NCI-H510A (cell line): ENCODE data around the gene DEPP1.

Source experiments
- DNase-seq: peaks from one replicate; lab custom pipeline; 2025; lab: John Stamatoyannopoulos, UW

The DEPP1 gene

DNA sequence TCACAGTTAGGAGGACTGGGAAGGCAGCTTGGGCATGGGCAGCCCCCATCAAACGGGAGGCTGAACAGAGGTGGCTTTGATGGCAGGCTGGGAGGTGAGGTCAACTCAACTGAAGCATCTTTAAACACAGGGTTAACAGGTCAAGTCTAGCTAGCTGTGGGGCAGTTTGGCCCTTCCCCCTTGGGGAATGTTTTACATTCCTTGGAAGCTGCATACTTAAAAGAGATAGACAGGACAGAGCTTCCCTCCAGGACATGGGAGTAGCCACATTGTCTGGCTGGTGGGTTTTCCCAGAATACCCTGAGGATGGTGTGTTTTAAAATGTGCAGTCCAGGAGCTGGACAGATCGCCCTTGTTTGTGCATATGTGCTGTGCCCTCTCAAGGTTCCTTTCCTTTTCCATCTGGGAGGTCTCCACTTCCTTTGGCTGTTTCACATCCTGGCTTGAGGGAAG, 25.8 kb downstream of the DEPP1 start:
- no peak for DNase-seq

DNA sequence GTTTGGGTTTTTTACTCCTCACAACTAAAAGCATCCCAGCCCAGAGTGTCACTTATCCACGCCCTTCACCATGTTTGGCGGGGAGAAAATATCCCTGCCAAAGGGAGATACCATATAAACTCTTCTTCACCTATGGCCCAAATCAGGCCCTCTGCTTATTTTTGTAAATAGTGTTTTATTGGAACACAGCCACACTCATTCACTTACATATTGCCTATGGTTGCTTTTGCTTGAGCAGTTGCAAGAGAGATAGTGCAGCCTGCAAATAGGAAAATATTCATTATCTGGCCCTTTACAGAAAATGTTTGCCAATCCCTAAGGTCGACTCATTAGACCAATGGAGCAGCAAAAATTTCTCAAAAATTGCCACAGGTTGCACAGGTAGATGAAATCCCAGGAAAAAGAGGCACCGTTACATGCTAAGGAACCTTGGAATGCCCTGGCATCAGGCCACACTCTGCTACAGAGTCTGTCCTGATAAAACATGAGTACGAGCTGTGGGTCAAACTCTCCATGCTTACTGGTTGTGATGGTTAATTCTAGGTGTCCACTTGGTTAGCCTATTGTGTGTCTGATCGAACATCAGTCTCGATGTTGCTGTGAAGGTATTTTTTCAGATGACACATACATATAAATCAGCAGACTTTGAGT, 26.9 kb downstream of the DEPP1 start:
- no peak for DNase-seq

DNA sequence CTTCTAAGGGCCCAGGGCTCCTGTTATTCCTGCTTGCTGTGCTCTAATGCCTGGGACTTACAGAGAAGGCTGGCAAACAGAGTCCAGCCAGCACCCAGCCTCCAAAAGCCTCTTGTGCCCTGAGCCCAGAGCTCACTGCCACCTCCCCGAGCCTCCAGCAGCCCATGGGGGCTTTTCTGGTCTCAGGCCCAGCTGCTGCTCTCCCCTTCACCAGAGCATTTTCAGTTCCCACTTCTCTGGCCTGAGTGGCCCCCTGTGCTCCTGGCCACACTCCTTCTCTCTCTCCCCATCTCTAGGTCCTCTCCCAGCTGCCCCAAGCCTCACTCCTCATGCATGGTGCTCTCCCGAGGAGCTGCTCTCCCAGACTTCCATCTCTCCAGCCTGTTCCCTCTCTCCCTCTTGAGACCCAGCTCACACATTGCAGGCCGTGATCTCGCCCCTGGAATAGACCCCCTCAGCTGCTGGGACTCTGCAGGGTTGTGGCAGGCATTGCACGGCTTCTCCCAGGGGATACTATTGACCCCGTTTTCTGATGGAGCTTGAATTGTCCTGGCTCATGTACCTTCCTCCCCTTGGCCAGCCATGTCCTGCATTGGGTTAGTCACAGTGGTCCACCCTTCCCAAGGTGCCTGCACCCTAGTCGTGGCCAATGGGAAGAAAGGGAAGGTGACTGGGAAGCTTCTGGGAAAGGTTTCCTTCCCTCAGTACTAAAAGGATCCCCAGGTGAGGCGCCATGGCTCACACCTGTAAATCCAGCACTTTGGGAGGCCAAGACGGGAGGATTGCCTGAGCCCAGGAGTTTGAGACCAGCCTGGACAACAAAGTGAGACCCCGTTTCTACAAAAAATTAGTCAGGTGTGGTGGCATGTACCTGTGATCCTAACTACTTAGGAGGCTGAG, 28.0 kb downstream of the DEPP1 start:
- DNase-seq = no peak

DNA sequence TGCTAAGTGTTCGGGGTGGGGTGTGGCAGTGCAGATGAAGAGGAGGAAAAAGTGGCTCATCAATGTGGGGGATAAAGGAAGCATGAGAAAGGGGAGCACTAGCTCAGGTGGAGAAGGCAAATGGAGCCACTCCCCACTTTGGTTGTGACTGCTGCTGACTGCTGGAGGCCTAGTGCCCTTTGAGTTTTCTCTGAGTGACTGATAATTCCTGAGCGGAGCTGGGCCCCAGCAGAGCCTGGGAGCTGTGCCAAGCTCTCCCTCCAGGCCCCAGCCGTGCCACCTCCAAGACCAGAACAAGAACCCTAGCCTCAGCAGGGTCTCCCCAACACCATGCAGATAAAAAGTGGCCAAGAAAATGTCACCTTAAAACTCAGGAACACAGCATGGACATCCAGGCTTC, 28.7 kb downstream of the DEPP1 start:
- no peak for DNase-seq

DNA sequence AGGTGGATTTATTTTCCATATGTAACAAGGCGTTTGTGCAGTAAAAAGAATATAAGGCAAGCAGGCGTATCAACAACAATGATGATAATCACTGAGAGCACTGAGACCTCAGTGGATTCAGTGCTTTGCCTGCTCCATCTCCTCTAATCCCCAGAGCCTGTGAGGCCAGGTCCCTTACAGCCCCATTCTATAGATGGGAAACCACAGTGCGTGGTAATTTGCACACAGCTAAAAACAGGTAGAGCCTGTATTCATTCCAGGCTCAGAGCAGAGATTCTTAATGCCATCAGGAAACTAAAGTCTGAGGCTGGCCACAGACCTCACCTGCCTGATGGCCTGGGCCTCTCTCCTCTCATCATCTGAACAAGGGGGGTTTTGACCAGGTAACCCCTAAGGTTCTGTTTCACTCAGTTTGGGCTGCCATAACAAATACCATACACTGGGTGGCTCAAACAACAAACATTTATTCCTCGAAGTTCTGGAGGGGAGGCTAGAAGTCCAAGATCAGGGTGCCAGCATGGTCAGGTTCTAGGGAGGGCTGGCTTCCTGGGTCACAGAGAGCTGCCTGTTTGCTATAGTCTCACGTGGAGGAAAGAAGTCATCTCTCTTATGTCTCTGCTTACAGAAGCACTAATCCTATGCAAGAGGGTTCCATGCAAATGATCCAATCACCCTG, 29.3 kb downstream of the DEPP1 start:
- DNase-seq = no peak

DNA sequence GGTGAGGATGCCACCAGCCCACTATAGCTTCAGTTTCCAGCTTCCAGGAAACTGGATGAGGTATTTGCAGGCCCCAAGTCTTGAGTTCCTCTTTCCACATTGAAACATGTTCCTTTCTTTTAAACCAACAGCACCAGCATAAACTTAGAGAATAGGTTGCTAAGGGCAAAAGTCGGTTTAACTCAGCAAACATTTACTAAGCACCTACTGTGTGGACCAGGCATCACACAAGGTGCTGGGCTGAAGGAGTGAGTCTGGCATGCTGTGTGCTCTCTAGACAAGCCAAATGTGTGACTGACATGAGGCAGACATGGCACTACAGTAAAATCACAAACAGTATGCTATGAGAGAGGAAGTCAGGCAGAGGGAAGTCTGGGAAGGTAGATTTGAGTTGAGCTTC, 30.0 kb downstream of the DEPP1 start:
- DNase-seq = no peak

DNA sequence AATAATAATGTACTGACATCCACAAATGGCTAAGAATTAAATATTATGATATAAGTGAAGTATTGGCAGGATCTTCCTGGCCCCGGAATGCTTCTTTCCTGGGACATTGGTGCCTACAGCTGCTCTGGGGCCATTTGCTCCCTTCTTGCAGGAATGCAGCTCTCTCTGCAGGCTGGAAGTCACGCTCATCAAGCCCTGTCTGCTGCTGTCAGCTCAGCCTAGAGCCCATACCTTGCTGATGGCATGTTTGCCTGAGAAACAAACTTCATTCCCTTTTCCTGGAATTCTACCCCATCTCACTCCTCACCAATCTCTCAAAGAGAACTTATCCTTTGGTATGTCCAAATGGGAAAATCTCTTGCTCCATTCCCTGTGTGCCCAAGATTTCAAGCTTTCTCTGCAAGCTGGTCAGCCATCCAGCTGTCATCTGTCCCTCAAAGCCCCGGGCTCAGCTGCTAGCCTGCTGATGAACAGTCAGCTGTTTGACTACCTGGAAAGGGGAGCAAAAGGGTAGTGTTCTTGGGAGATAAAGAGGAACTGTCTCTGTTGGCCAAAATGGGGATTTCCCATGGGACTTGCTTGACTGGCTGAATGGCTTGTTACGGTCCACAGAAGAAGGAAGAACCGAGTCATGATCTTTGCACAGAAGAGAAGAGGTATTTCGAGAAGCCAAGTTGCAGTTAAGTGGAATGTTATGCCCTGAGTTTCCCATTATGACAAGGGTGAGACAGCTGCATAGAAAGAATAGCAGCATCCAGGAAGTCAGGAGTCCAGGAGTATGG, 31.0 kb downstream of the DEPP1 start:
- DNase-seq = no peak

DNA sequence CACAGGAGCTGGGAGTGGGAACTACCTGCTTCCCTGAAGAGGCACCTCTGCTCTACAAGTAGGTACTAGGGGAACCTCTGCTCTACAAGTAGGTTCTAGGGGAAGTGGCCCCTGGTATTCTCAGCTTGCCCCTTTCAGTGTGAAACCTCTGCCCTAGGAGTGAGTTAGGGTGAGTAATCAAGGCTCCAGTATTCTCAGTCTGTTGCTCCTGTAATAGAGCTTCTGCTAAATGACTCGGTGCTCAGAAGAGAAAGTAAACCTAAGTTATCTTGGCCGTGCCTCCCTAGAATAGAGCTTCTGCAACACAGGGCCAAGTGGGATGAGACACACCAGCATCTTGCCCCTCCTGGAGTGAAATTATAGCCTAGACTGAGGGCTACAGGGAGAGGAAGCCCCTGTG, 32.4 kb downstream of the DEPP1 start:
- DNase-seq = no peak

DNA sequence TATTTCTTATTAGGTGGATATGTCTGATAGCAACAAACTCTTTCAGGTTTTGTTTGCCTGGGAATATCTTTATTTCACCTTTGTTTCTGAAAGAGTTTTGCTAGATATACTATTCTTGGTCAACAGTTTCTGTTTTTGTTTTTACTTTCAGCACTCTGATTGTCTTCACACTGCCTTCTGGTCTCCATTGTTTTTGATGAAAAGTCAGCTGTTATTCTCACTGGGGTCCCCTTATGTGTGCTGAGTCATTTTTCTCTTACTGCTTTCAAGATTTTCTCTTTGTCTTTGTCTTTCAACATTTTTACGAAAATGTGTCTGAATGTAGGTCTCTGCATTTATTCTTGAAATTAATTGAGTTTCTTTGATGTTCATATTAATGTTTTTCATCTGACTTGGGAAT, 34.3 kb downstream of the DEPP1 start:
- DNase-seq = no peak

DNA sequence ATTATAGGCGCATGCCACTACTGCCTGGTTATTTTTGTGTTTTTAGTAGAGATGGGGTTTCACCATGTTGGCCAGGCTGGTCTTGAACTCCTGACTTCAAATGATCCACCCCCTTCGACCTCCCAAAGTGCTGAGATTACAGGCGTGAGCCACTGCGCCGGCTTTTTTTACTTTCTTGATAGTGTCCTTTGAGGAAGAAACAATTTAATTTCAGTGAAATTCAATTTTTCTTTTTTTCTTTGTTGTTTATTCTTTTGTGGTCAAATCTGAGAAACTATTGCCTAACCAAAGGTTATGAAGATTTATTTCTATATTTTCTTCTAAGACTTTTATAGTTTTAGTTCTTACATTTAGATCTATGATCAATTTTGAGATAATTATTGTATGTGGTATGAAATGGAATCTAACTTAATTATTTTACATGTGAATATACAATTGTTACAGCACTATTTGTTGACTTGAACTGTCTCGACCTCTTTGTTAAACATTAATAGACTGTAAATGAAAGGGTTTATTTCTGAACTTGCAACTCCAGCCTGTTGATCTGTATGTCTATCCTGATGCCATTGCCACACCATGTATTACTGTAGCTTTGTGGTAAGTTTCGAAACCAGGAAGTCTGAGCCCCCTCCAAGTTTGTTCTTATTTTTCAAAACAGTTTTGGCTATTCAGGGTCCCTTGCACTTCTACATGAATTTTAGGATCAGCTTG, 38.8 kb downstream of the DEPP1 start:
- no peak for DNase-seq

DNA sequence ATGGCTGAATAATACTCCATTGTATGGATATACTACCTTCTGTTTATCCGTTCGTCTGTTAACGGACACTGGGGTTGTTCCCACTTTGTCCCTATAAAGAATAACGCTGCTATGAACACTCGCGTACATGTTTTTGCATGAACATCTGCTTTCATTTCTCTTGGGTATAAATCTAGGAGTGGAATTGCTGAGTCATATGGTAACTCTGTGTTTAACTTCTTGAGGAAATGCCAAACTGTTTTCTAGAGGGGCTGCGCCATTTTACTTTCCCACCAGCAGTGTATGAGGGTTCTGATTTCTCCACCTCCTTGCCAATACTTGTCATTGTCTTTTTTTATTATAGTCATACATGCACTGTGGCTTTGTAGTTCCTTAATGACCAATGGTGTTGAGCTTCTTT, 39.7 kb downstream of the DEPP1 start:
- no peak for DNase-seq

DNA sequence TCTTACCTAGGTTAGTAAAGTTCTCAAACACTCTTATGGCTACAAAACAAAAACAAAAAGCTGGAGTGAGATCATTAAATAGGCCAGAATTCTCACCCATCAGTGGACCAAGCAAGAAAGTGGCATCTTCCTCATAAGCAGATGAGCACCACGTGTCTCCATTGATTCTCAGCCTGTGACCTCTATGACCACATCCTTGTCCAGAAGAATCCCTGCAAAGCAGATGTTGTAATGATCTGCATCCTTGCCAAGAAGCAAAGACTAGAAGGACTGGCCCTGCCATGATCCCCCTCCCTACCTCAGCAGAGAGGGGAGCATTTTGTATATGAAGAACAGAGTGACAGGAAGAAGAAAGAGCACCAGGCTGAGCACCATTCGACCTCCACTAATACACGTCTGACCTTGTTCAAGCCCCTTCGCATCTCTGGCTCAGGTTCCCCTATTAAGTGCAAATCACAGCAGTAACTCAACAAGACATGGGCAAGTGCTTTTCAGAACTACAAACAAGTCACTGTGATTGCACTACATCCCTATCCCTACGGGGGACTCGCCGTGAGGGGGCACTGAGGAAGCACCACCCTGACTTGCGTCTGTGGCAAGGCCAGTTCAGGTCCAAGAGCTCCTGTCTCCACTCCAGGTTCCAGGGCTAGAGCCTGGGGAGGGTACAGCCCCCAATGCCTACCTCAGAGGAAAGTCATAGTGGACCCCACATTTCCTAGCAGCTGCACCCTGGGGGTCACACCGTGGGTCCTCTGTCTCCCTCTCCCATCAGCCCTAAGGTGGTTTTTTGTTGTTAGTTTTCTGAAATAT, 41.2 kb downstream of the DEPP1 start:
- no peak for DNase-seq

DNA sequence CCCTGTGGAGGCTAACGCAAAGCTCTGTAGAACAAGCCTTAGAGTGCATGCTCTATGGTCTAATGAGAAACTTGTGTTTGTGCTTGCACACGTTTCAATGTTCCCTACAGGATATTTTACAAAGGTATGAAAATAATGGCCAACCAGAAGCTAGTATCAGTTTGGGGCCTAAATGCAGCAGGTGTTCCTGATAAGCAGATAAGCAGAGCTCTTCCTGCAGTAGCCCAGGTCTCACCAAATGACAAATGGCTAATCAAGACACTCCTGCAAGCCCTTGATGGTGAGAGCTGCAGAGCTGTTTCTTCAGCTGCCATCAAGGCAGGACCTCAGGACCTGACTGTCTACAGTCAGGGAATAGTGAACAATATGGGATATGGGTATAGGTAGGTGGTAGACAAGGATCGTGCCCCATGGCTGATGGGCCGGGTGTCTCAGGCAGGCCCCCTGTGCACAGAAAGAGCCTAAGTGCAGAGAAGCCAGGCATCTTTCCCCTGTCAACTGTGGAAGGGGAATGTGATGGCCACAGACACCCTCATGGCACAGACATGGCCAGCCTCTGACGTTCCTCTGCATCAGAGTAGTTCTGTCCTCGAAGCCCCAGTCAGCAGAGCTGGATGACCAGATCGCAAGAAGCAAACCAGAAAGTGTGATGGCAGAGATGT, 42.2 kb downstream of the DEPP1 start:
- no peak for DNase-seq

DNA sequence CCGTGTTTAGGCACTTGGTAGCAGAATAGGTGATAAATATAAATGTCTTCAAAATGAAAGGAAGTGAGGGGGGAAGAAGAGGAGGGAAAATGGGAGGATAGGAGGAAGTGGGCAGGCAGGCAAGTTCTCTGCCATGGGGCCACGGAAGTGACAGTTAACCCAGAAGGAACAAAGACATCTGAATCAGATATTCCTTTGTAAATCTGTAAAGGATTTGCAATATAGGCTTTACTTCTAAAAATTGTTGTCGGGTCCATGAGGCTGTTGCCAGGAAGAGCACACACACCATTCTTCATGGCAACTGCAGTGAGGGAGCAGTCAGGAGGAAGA, 42.7 kb downstream of the DEPP1 start:
- DNase-seq = no peak

DNA sequence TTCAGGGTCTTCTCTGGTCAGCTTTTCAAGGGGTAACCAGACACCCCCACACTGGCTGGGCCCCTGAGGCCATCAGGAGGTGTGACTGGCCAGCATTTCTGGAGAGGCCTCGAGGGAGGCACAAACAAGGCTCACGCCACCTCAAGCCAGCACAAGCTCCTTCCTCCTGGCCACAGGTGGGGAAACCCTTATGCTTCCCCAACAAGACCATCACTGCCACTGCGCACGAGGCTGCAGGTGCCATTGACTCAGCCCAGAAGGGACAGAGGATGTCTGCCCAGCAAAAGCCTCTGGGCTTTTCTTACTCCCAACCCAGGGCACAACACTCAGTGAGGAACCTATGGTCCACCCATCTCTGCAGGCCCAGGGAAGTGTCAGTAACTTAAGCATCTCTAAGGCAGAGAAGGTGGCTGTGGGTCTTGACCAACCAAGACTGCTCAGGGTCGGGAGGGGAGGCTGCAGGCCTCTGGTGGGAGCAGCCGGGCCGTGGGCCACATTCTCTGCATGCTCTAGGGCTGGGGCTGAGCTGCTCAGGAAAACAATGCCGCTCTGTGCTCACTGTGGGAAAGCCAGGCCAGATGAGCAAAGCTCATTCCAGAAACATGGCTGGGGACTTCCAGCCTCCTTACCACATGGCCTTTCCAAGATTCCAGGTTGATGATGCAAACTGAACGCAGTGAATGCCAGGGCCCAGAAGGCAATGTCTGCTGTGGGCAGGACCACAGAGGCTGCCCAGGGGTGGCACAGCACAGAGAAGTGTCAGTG, 43.2 kb downstream of the DEPP1 start:
- DNase-seq = no peak

DNA sequence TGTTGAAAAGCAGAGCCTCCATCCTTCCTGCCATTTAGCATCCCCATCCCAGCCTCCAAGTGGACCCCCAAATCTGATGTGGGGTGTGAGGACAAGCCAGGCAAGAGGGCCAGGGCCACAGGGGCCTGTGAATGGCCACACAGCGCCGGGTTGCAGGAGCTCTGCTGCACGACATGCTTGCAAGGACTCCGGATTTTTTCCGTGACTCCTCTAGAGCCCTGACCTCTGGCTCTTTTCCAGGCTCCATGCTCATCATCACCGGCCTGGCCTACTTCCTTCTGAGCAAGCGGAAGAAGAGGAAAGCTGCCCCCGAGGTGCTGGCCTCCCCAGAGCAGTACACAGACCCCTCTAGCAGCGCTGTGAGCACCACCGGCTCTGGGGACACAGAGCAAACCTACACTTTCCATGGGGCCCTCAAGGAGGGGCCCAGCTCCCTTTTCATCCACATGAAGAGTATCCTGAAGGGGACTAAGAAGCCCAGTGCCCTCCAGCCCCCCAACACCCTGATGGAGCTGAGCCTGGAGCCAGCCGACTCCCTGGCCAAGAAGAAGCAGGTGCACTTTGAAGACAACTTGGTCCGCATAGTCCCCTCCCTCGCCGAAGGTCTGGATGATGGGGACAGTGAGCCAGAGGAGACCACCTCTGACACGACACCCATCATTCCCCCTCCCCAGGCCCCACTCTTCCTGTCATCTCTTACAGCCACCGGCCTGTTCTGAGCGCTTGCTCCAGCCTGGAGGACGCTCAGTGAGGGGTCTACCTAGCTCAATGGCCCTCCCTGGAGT, 44.0 kb downstream of the DEPP1 start:
- no peak for DNase-seq

DNA sequence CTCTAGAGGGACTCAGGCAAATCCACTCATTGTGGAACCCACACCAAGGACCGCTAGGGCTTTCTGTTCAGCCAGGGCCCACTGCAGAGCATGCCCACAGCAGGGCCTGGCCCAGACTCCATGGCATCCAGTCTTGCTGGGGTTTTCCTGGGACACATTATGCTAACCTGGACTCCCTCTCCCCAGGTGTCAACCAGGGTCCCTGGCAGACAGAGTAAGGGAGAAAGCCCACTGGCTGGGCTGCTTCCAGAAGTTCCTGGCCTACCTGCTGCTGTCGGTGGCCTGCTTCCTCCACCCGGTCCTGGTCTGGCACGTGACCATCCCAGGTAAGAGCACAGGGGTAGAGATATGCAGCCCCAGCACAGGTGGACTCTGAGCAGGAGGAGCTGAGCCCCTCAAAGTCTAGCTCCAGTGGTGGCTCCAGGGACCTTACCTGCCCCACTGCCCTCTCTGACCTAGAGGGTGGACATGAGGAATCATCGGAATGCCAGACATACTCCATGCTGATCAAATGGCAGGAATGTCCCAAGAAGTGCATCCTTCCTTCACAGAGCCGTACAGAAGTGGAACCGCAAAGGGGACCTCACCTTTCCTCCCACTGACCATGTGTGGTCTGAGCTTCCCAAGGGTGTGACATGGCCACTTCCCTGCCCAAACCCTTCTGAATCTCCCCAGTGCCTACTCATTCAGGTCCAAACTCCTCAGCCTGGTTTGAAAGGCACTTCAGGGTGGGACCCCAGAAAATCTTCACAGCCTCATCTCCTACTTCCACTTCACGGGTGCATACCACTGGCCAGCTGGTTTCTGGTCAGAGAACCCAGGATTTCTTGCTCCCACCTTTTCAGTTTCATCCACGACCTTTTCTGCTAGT, 44.9 kb downstream of the DEPP1 start:
- DNase-seq = no peak
